CD4-positive, alpha-beta T cell treated with Interleukin-4 for 1 hour (primary cell): Measurements from ENCODE around the gene ADM5.

ENCODE experiments used
- DNase-seq, 2 donors: peaks; one replicate each; pipeline ENCODE4 v3.0.0-alpha.2; 2020 to 2022

Gene ADM5

DNA sequence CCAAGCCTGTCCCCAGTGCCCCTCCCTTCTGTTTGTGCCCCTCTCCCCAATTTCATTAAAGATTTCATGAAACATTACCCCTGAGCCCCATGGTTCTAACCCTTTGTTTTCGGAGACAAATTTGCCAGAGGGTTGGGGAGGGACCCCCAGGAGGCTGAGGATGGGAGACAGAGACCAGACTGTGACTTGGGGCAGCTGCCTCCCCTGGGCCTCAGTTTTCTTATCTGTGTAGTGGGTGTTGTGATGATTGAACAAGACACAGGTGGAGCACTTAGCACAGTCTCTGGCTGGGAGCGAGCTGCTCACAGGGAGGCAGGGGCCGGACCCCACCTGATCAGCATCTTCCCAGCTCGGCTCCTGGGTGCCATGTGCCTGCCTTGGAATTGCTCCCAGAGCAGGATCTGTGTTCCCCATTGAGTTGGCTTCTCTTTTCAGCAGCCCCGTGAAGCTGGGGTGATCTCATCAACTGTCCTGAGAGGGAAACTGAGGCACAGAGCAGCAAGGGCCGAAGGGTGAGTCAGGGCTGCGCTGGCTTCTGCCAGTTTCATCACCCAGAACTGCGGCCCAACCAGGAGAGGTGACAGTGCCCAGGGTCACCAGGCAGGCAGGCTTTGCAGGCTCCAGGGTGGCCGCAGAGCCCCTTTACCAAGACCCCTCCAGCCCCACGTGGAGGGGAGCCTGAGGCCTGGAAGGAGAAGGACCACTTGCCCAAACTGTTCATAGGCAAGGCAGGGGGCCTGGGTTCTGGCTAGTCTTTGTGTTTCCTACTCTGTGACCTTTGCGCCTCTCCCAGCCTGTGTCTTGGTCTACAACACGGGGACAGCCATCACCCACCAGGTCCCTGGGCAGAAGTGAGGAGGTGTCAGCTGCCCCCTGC is 30.6 kb upstream of the ADM5 start:
- DNase-seq: no peak

DNA sequence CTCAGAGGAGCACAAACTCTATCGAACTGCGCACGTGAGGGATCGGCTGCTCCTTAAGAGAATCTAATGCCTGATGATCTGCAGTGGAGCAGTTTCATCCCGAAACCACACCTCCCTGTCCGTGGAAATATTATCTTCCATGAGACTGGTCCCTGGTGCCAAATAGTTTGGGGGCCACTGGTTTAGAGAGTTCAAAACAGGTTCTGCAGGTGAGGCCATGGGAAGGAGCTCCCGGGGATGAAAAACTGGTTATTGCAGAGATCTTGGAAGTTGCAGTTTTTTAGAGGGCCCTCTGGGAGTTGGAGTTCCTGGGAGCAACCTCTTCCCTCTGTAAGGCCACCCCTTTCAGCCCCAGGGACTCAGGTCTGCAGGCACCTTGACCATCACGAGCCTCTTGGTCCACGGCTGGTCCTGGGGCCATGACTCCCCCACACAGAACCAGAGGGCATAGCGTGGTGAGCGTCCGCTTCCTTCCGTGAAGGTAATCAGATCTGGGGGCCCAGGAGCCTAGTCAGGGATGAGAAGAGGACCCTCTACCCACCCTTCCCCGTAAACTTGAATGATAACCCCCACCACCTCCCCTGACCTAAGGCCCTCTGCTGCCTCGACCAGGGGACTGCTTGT is 28.9 kb upstream of the ADM5 start:
- DNase-seq: no peak

DNA sequence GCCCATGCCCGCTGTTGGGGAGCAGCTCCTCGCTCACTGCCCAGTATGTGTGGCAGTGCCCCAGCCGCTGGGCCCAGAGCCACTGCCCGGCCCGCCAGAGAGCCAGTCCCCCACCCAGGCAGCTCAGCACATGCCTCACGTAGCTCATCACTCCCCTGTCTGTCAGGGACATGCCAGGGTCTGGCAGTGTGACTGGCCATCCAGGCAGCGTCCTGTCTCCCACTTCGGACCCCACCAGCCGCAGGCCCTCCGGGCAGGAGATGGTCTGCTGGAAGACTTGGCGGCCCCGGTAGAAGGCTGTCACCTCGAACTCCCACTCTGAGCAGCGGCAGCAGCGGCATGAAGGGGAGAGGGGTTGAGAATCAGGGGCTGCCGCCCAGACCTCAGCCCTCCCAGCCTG is 27.4 kb upstream of the ADM5 start:
- DNase-seq: no peak

DNA sequence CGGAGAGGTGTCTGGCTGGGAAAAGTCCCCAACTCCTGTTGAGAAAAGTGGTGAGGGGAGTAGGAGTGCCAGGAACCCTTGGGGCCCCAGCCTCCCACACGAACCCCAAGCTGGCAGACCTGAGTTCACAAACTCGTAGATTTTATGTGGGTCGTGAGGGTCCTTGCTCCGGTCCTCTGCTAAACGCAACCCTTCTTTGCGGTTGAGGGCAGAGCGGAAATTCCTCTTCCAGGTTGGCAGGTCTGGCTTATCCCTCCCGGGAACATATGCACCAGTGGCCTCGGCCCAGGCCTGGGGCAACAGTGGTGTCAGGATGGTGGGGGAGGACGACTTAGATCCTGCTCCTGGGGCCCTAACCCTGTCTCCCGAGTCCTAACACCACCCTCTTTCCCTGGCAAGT is 26.2 kb upstream of the ADM5 start:
- no peak for DNase-seq

DNA sequence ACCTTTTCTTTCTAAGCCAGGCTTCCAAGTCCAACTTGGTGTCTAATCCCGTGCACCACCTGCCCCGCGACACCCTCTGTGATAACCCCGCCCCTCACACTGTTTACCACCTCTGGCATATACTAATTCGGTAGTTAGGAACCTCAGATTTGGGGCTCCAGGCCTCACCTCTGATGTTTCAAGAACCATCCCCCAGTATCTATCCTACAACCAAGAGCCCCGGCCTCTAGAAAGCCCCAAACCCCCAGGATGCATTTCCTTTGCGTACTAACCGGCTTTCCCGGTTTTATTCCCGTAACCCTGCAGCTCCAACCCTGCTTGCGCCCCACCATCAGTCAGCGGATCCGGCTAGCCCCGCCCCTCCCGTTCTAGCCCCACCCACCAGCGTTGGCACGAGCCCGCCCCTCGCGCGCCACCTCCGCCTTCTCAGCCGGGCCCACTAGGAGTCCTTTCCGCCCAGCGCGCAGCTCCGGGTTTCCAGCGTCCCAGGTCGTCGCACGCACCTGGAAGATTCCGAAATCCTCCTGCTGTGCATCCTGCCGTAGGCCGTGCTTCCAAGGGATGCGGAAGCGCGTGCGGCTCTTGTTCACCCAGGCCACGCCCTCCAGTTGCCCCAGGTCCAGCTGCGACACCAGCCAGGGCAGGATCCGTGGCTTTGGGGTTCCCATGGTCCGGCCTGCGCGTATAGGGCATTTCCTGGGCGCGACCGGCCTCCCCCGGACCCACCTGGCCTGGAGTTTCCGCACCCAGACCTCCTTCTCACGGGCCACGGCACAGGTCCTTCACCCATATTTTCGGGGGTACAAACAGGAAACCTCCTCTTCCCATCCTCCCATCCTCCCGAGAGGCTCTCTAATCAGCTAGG is 25.0 kb upstream of the ADM5 start:
- DNase-seq: peak; percentile 84 to 91

DNA sequence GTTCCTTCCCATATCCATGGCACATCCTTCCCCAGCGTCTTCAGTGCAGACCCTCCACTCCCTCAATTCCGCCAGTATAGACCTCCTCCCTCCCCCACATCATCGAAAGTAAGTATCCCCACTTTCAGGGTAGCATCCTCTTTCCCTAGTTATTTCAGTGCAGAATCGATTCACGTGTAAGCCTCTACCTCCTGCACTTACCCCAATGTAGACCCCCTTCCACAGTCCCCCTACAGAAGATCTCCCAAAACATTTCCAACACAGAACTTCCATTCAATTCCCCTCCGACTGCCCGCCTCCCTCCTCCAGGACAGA is 24.4 kb upstream of the ADM5 start:
- no peak for DNase-seq

DNA sequence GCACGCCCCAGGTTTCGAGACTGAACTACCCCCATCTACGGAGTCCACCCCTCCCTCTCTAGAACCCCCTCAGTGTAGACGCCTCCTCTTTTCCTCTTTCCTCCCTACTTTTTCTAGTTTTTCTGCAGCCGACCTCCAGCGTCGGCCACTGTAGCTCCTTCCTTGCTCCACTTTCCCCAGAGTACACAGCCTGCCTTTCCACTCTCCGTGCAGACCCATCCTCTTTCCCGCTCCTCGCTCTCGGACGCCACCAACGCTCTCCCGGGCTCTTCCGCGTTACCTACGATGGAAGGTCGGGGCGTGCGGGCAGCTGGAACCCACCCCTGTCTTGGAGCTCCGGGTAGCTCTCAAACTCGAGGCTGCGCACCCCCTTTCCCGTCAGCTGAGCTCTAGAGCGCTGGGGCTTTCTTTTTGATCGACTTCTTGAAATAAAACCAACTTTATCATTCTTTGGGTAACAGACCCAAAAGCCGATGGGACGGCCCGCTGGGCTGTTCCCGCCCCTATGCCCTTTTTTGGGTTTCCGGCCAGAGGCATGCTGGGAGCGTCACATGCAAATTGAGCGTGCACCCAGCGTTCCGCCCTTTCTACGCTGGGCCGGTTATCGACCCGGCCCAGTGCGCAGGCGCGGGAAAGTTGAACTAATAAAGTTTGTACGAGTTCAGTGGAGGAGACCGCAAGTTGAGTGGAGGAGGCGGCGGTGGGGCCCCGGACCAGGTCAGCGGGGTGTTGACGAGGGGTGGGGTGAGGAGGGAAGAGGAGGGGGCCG is 23.9 kb upstream of the ADM5 start, which contains the start of the genes BCL2L12 and IRF3:
BCL2L12 (plus strand) TSS at position 583 of the 769 bp plus-strand sequence. CDS start 760 bp downstream, outside the sequence.
IRF3 (minus strand) TSS at position 507 of the 769 bp plus-strand sequence. CDS start 1,019 bp downstream, outside the sequence.
- DNase-seq: peak; percentile 99

DNA sequence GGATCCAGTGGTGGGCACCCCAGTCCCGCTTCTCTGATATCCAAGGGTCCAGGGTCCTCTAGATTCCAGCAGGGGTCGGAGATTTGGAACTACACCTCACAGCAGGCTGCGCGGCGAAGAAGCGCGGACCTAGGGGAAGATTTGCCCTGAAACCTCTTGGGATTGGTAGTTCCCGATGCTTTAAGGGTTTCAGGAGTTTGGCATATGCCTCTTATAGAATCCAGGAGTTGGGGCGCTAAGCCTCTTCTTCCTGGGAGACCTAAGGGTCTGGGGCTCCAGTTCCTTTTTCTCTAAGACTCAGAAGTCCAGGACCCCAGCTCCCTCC is 23.3 kb upstream of the ADM5 start:
- DNase-seq: no peak

DNA sequence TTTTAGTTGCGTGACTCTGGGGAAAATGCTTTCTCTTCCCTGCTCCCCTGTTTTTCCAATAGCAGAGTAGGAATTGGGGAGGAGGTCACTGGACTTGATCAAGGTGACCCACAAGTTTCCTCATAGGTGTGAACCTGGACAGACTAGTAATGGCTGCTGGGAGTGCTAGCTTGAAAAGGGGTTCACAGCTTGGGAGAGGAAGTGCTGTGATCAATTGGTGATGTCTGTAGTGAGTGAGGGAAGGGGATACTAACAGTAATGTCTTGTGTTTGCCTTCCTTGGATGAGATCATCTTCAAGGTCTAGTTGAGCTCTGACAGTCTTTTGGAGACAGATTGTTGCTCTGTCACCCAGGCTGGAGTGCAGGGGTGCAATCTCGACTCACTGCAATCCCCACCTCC is 21.9 kb upstream of the ADM5 start:
- DNase-seq: no peak

DNA sequence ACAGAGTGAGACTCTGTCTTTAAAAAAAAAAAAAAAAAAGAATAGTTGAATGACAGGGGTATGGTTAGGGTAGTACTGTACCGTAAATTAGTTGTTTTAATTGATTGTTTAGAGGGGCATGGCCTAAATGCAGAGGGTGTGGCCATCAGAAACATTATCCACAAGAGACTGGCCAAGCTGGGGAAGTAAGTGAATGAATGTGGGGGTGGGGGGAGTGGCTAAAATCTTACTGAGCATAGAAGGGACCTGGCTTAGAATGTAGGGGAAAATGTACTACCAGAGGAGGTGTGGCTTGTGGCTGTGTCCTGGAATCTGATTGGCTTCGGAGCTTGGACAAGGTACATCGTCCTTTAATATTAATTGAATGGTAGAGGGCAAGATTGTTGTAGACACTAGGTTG is 19.9 kb upstream of the ADM5 start:
- DNase-seq: no peak

DNA sequence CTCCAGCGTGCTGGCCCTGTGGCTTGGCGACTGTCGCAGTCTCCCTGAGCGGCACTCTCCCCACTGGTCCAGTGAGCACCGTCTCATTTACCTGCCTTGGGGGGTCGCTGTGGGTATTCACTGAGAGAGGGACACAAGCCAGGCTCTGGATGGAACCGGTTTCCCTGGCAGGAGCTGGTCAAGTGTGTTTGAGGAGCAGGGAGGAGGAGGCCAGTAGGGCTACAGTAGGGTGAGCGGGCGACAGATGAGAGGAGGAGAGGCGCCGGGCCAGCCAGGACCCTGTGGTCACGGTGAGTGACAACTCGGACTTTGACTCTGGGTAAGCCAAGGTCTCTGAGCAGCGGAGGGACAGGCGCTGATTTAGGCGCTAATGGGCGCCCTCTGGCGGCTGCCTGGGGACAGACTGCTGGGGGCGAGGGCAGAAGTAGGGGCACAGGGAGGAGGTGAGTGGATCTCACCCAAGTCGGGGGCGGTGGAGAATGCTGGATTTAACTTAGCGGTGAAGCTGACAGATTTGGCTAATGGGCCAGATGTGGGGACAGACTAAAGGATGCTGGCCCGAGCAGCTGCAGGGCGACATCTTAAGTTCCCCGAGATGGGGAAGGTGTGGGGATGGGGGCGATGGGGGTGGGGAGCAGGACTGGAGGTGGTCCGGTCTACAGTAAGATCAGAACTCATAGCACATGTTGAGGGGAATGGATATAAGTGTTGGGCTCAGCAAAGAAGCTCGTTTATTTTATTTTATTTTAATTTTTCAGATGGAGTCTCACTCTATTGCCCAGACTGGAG is 17.1 kb upstream of the ADM5 start:
- peak; percentile 79 to 81 for DNase-seq

DNA sequence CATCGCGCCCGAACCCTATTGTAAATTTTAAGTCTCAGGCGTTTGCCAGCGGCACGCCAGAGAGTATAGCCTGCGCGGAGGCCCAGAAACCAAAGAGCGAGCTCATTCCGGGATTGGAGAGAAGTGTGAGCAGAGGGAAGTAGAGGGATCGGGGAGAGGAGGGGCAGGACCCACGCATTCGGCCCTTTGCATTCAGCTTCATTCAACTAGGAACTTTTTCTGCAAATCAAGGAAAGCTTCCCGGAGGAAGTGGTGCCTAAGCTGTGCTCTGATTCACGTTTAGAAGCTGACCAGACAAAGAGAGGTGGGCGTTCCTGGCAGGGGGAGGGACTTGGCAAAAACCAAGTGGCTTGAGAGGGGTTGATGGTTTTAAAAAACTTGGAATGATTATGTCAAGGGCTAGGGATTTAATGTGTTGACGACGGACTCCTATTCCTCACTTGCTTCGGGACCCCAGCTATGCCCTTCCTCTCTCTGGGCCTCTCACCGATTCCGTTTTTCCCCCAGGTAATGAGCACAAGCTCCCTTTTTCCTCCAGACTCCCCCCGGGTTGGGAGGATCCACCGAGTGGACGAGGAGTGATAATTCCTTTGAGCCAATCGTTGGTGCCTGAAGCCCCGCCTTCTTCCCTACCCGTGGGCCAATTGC is 13.1 kb upstream of the ADM5 start:
- DNase-seq: no peak

DNA sequence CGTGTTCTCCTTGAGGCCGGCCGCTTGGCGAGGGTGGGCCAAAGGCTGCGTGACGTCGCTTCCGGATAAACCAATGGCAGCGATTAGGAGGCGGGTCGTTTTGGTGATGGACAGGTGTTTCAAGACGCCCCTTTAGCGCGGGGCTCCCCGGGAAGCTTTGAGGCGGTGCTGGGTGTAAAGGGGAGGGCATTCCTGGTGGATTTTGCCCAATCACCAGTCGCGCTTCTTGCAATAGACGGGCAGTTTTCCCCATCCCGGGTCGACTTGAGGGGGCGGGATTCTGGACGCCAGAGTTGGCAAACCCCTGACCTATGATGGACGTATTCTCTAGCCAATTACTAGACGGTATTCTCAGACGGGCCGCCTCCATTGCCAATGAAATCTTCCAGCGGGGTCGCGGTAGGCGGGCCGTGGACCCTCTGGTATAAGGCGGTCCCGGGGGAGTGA is 12.6 kb upstream of the ADM5 start:
- peak; percentile 100 for DNase-seq

DNA sequence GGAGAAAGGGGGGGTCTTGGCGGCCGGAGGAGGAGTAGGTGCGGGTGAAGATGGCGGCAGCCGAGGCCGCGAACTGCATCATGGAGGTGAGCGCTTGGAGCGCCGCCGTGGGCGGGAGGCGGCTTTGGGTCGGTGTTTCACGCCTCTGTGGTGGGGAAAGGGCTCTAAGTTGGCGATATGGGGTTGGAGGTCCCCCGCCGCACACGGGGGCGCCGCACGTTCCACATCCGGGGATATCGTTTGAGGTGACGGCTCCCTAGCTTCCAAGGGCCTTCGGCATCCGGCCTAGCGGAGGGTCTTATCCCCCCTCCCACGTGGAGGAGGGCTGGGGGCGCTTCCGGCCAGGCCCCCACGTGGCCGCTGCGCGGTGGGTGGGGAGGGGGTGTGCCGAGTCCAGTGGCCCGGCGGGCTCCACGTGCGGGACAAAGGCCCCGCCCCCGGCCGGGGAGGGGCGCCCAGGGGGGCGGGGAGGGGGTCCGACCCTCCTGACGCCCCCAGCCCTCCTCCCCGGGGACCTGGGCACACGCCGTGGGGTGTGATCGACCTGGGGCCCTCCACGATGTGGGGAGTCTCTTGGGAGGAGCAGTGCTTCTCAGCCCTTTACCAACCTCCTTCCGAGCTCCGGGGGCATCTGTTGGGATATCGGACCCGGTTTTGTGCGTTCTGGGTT is 12.0 kb upstream of the ADM5 start, which contains the start of gene PRMT1:
PRMT1 (plus strand) TSS at position 41 of the 670 bp plus-strand sequence; CDS start at position 51, 10 bp downstream.
- peak; percentile 56 to 58 for DNase-seq

DNA sequence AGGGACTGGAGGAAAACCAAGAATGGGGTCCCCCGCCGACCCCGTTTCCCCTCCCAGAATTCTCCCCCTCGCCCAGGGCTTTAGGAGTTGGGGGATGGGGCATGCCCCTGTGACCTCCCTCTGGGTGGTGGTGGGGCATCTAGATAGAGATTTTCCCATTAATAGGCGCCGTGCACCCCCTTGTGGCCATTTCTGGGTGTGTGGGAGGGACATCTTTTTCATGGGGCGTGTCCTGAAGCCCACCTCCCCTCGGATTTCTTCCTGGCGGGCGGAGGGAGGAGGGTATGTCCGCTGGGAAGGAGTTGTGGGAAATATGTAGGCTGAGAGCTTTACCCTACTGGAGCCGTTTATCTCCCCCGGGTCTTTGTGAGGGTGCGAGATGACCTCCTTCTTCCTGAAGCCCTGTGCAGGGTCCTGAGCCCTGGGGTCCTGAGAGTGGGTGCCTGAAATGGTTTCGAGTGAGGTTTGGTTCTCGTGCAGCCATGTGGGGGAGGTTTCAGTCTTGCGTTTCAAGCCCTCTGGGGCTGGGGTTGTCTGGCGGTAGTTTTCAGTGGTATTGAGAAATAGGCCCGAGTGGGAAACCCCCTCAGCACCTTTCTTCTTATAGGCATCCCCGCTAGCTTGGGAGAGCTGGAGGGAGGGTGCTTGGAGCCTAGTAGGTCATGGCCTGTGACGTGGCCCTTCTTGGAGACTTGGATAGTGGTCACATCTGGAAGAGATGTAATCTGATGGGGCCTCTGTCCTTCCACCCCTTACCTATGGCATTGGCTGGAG is 11.3 kb upstream of the ADM5 start:
- DNase-seq: peak; percentile 84 to 87

DNA sequence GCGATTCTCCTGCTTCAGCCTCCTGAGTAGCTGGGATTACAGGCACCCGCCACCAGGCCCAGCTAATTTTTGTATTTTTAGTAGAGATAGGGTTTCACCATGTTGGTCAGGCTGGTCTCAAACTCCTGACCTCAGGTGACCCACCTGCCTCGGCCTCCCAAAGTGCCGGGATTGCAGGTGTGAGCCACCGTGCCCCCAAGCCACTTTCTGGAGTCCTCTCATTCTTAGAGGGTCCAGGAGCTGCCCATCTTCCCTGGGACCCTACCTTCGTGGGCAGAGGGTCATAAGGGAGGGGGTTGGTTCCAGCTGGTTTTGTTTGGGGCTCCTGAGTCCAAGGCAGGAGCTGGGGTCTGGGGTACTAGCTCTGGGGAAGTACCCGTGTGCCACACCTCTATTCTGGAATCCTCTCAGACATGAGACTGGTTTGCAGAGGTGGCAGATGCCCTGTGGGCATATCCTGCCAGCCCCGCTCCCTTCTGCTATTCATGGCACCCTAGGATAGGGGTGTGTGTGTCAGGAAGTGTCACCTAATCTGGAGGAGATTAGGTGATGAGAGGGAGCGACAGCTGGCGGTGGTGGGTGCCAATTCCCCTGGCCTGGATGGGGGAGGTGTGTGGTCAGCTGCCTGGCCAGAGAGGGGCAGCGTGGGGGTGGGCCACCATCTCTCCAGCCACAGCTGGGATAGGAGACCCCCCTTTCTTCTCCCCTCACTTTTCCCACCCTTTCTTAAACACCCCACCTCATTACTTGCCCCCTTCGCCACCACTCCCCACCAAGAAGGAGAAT is 10.2 kb upstream of the ADM5 start:
- no peak for DNase-seq

DNA sequence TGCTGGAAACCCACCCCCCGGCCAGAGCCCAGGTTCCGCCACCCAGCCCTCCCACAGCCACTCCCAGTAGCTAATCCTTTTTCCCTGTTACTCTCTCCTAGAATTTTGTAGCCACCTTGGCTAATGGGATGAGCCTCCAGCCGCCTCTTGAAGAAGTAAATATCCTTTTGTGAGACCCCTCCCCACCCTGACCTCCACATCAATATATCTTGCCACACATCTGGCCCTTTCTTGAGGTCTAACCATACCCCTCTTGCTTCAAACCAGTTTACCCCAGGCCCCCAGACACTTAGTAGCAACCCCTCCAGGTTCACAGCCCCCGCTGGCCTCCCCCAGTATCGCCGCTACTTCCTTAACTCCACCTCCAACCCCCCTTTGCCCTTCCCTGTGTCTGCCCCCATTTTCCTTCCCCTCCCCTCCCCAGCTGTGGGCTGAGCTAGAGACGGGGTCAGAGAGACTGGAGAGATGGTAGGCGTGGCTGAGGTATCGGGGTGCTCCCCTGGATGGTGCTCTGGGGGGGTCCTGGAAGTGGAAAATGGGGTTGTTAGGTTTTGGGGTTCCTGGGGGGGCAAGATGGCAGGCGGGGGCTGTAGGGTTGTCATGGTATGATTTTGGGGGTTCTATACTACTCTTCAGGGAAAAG is 9.5 kb upstream of the ADM5 start:
- DNase-seq: no peak
